GM10847 (cell line): ENCODE data around the gene SYNPO2.

Experiments used
- POLR2A ChIP-seq: IDR thresholded peaks from 2 replicates; pipeline ENCODE4 v1.6.1; 2011; ENCODE audit not compliant: insufficient read length; ENCODE audit errors: extremely low read depth

SYNPO2 gene

DNA sequence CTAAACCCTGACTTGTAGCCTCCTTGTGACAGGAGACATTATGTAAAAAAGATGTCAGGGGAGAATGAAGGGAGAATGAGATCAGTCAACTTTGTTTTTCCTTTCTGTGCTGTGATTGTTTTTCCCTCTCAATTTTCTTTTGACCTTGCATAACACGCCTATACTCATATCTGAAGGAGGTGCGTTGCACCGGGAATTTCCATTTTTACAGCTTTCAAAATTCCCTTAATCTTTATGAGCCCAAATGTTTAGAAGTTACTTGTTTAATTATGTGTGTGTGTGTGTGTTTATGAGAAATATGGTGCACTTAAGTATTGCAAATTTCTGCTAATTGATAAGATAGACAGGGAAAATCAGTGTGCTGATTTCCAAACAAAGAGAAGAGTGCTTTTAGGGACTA lies 21.6 kb downstream of the SYNPO2 start:
- no peak for TF ChIP-seq POLR2A

DNA sequence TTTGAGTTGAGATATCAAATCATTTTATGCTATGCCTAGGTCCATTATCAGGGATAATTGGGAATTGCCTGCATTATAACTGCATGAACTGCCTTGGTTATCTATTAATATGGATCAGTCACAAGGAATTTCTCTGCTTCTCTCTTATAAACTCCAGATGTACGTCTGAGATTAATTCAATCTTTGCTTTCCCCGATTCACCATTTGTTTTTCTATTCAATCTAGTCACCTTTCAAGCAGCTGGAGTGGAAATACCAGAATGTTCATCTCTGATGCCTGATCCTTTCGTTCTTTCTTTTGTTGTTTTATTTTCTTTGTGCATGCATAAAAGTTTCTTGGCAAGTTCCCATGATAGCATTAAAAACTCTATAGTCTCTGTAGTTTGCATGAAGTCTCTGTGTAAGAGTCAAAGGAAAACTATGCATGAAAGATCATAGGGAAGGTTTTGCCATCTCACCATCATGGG lies 22.6 kb downstream of the SYNPO2 start:
- no peak for TF ChIP-seq POLR2A

DNA sequence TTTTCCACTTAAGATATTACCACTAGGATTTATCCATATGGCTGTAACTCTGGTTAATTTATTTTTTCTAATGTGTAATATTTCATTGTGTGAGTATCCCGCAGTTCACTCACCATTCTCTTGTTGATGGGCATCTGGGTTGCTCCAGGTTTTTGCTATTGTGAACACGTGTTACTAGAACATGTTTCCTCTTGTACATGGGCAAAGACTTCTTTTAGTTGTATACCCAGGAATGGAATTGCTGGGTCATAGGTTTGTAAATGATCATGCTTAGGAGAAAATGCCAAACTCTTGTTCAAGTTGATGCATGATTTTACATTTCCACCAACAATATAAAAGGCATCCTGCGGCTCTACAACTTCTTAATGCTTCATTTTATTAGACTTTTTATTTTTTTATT lies 26.8 kb downstream of the SYNPO2 start:
- TF ChIP-seq POLR2A, result no peak

DNA sequence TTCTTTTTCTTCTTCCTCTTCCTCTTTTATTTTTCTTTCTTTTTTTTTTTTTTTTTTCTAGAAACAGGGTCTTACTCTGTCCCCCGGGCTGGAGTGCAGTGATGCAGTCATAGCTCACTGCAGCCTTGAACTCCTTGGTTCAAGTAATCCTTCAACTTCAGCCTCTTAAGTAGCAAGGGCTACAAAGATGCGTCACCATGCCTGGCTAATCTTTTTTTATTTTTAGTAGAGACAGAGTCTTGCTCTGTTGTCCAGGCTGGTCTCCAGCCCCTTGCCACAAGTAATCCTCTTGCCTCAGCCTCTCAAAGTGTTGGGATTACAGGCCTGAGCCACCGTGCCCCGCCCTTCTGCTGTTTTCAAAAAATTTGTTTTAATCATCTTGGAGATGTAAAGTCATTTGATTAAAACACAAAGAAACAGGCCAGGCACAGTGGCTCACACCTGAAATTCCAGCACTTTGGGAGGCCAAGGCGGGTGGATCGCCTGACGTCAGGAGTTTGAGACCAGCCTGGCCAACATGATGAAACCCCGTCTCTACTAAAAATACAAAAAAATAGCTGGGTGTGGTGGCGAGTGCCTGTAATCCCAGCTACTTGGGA lies 28.1 kb downstream of the SYNPO2 start:
- no peak for TF ChIP-seq POLR2A

DNA sequence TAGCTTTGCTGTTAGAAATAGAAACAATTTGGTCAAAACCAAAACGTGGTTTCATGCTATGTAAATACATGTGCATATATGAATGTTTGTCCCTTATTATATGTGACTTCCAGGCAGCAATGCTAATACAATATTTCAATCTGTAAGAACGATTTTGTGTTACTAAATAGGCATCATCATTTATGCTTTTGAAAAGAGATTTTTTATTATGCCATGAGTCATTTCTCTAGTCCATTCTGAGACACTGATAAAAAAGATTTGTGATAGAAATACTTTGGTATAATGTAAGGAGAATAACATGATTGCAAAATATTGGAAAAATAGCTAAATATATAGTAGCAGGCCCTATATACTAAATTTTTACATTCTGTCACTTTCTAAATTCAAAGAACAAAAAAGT lies 28.9 kb downstream of the SYNPO2 start:
- no peak for TF ChIP-seq POLR2A

DNA sequence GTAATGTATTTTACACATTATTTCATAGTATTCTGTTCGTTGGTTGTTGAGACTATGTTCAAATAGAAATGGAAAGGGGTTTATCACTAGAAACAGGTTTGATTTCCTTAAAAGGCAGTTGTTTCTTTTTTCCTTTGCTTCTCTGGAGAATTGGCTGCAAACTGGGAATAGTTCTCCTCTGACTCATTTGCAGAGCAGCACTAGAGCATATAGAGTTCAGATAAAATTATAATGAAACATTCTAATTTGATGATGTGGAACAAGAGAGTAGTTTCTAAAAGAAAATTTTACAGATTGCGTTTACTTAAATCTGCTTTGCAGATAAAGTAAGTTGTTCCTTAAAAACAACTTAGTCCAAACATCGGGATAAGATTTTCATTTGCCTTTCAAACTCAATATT lies 29.7 kb downstream of the SYNPO2 start:
- no peak for TF ChIP-seq POLR2A

DNA sequence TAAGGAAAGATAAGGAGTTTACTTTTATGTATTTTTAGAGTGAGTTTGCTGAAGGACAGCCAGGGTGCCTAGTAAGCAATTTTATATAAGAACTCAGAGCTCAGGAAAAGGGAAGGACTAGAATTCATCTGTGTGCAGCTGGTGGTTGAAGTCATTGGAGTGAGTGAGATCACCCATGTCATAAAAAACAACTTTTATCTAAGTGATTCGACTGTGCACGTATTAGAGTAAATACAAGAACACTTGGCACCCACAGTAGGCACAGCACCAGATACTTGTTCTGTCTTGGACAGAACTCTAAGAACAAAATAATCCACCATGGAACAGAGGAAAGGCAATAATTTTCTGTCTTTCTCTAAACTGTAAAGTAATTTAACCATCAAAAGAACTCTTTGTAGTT lies 31.6 kb downstream of the SYNPO2 start:
- TF ChIP-seq POLR2A, result no peak

DNA sequence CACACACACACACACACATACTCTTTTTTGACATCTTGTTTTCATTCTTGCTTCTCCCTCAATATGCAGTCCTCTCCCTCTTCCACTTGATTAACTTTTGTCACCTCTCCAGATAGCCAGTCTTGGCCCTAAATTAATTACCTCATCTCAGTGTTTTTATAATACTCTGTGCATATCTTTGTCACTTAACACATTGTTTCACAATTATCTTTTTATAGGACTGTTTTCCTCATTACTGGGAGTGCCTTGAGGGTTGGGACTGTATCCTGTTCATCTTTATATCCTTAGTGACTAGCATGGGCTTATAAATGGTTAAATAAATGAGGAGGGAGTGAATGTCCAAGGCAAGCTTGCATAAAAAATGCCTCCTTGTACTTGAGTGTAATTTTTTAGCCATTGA lies 33.1 kb downstream of the SYNPO2 start:
- no peak for TF ChIP-seq POLR2A

DNA sequence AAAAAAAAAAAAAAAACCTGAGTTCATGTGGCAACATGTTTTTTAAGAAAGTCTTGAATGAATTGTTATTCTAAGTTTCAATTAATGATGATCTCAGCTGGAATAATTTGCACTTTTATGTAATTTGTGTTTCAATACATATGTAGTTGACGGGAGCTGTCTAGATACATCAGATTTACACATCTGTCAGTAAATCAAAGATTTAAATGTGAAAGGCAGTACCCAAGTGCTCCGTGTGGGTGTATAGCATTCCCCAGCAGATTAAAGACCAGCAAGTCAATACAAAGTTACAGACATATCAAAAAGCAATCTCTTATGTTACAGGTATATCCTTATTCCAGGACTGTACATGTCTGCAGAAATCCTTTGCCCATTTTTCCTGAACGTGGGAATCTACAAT lies 35.2 kb downstream of the SYNPO2 start:
- TF ChIP-seq POLR2A, result no peak

DNA sequence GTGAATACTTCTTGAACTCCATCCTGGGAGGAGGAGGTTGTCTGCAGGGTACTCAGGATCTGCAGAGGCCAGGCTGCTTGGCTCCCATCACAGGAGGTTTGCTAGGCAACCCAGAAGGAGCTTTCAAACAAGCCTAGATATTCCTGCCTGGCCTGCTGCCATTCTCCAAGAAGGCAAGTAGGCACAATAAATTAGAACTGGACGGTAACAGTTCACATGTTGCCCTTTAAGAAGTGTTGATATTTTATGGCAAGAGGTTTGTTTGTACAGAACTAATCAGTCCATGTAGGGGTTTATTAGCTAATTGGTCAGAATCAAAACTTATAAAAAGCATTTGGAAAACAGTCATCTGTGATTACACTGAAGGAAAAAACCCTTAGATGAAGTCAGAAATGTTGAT lies 39.3 kb downstream of the SYNPO2 start:
- TF ChIP-seq POLR2A, result no peak

DNA sequence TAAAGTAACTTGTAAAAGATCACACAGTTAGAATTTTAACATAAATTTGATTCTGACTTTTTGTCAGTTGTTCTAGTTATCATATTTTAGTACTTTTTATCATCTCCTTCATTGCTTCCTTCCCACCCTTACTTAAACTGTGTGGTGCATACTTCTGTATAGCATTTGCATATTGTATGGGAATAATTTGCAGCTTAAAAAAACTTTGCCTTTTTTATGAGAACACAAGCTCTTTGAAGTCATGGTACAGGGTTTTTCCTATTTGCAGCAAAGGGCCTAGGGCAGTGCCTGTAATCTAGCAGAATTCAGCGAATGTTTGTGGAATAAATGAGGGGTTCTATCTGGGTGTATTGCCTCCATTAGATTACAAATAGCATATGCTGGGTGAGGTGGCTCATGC lies 41.6 kb downstream of the SYNPO2 start:
- TF ChIP-seq POLR2A, result no peak

DNA sequence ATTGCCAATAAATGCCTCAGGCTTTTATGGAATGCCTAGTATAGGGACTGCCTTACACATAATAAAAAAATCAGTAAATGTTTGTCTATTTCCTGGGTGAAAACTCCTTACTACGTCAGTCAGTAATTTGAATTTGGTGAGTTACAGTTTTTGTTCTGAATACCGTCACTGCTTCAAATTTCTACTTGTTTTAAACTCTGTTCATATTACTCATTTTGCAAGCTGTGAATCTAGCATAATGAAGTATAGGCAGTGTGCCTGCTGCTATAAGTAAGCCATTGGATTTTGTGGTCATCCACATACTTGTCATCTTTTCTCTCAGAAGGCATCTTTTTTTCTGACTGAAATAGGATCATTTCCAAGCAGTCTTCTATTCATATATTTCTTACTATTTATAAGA lies 43.1 kb downstream of the SYNPO2 start:
- TF ChIP-seq POLR2A, result no peak

DNA sequence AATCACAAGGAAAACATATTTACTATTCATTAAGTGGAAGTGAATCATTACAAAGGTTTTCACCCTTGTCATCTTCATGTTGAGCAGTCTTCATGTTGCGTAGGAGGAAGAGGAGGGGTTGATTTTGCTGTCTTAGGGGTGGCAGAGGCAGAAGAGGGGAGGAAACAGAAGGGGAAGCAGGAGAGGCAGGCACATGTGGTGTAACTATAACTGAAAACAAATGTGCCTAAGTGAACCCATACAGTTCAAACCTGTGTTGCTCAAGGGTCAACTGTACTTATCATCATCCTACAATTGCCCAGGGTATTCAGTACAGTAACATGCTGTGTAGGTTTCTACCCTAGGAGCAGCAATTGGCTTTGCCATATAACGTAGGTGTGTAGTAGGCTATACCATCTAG lies 47.2 kb downstream of the SYNPO2 start:
- TF ChIP-seq POLR2A, result no peak

DNA sequence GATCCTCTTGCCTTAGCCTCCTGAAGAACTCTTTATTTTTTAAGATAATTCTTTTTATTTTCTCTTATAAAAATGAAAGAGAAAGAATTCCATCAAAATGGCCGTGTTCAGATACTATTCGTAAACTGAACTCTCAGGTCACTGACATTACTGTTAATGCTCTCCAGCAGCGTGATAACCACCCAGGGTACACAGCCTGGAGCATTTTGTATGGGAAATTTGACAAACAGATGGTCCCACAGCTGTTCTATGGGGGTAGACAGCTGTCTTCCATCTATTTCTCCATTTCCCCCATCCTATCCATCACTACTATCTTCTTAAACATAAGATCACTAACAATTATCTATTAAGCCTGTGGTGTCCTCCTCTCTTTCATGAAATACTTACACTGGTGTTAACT lies 47.8 kb downstream of the SYNPO2 start:
- no peak for TF ChIP-seq POLR2A

DNA sequence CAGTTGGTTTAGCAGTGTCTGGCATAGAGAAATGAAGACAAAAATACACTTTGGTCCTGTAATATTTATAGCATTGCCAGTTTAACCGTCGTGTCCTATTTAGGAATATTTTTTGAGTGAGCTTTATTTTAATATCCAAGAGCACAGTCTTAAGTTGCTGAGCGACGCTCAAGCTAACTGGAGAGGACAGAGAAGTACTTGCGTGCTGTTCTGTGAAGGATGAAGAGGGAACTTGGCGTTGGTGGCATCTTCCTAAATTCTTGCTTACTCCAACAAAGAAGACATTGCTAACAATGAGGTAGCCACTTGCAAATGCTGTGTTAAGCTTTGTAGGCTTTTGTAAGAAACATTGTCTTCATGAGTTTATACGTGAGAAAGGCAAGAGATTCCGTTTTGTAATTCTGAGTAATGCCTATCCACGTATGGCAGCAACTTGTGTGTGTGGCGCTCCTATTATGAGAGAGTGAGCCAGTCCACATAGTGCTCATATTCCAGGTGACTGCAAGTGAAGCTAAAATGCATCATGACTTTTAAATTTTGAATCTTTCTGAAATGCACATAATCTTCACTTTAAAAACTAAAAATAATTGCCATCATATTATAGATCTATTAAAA lies 50.6 kb downstream of the SYNPO2 start:
- TF ChIP-seq POLR2A, result no peak

DNA sequence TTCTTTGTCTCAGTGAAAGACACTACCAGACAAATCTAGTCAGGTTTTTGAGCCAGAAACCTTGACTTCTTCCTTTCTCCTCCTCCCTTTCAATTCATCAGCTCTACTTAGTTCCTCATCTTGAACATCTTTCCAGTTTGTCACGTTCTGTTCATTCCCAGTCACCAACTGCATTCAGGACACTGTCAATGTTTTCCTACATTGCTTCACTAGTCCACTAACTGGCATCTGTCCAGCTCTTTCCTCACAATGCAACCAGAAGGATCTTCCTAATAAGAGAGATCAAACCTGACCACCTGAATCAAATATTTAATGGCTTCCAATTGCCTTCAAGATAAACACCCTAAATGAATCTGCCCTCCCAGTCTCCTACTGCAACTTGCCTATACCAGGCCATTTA lies 52.5 kb downstream of the SYNPO2 start:
- no peak for TF ChIP-seq POLR2A

DNA sequence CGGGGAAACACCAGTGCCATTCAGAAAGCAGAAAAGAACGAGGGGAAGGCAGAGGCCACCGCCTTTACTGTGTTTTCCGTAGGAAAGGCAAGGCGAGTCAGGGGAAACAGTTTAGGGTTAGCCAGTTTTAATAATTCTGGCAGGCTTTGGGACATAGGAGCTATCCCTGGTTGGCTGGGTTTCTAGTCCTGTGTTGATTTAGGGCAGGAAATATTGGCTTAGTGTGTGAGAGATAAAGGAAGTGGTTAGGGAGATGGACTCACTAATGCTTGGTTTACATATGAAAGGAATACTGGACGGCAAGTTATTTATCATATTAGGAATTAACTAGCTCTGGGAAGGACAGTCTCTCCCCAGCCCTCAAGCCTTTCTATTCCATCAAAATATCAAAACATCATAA lies 53.1 kb downstream of the SYNPO2 start:
- TF ChIP-seq POLR2A, result no peak
